ENCODE data around the gene ZNF408. TPM values are rescaled to one million over a fixed set of nuclear protein-coding genes. Genes with fewer than 3 reads are reported as not detected.
"Not testable (repeated sequence)": the region's sequence is repeated elsewhere in the genome, so short reads cannot be mapped to it uniquely, and the experiment has no call there.

Gene ZNF408
- total RNA-seq, 1 experiment from 2014 or later, result 7.4 TPM

DNA sequence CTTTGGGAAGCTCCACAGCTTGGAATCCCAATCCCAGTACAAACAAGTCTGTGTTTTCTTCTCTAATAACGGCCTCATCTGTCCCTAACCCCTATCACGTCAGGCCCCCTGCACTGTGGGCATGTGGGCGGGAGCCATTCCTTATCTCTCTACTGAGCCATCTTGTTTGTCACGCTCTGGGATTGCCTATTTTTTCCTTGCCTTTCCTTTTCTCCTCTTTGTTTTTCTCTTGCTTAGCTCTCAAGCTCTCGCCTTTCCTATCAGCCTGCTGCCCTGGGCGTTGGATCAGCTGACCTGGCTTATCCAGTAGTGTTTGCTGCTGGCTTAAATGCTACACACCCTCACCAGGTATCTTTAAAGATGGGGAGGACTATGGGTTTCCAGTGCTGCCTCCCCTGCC, 36.2 kb upstream of the ZNF408 start:
- no peaks in the 10 kb centered on the region for H3K9me3 ChIP-seq (ENCODE audit: low read length)
- peaks cover 16% of the 10 kb centered on the region; the same call in 1 of the 2 replicates for H3K36me3 ChIP-seq (ENCODE audit: insufficient read depth, low read length)
- peaks cover 15% of the 10 kb centered on the region; the same call in 1 of the 2 replicates for H3K4me1 ChIP-seq (ENCODE audit: low read length)
- no peak overlapping the region for H2AFZ ChIP-seq (ENCODE audit: low read length)
- no peak for DNase-seq
- H3K9ac ChIP-seq (ENCODE audit: low read length), result no peak overlapping the region
- no peaks in the 10 kb centered on the region for H3K79me2 ChIP-seq (ENCODE audit: low read length)
- no peaks in the 10 kb centered on the region for H3K9me2 ChIP-seq (replicated peaks; ENCODE audit: insufficient read depth, low read length)
- no peak overlapping the region for H3K4me2 ChIP-seq (ENCODE audit: low read depth, low read length, poor library complexity, severe bottlenecking)
- H3K27ac ChIP-seq (ENCODE audit: low read length), result no peak overlapping the region
- H3K27me3 ChIP-seq (ENCODE audit: low read length), result no peaks in the 10 kb centered on the region
- H3K4me3 ChIP-seq (ENCODE audit: low read length), result no peak overlapping the region
- H4K20me1 ChIP-seq (ENCODE audit: insufficient read depth, low read depth, low read length), result no peaks in the 10 kb centered on the region; the same call in 1 of the 2 replicates

- no peak overlapping the region for H3K4me3 ChIP-seq (ENCODE audit: low read length)
- H3K27me3 ChIP-seq (ENCODE audit: low read length), result no peaks in the 10 kb centered on the region
- H3K79me2 ChIP-seq (ENCODE audit: low read length), result no peaks in the 10 kb centered on the region
- peaks cover 15% of the 10 kb centered on the region; the same call in 1 of the 2 replicates for H3K4me1 ChIP-seq (ENCODE audit: low read length)
- H3K4me2 ChIP-seq (ENCODE audit: low read depth, low read length, poor library complexity, severe bottlenecking), result no peak overlapping the region
- no peaks in the 10 kb centered on the region; the same call in 1 of the 2 replicates for H4K20me1 ChIP-seq (ENCODE audit: insufficient read depth, low read depth, low read length)
- no peaks in the 10 kb centered on the region for H3K9me3 ChIP-seq (ENCODE audit: low read length)
- no peak overlapping the region for H2AFZ ChIP-seq (ENCODE audit: low read length)
- no peak overlapping the region for H3K27ac ChIP-seq (ENCODE audit: low read length)
- DNase-seq, result no peak
- H3K9me2 ChIP-seq (replicated peaks; ENCODE audit: insufficient read depth, low read length), result no peaks in the 10 kb centered on the region
- H3K9ac ChIP-seq (ENCODE audit: low read length), result no peak overlapping the region
- H3K36me3 ChIP-seq (ENCODE audit: insufficient read depth, low read length), result peaks cover 13% of the 10 kb centered on the region; the same call in 1 of the 2 replicates
Observed at GRCh38 chr11:46665356-46665755, 35.5 kb upstream of the ZNF408 start.

DNA sequence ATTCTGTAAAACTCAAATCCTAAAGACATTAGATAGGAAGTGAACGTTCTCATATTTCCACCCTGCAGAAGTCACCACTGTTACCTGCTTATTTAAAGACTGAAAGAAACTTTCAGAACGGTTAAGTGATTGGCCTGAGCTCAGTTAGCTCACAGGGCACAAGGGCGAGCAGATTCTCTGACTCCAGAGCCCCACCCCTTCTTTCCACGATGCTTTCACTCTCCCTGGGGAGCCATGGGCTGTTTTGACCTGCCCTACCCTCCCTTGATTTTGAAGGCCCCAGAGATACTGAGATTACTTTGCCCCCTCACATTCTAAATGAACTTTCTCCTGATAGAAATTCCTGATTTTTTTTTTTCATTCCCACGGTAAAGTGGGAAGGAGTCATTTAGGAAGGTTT, 34.3 kb upstream of the ZNF408 start:
- no peaks in the 10 kb centered on the region for H3K27me3 ChIP-seq (ENCODE audit: low read length)
- no peak for DNase-seq
- H3K79me2 ChIP-seq (ENCODE audit: low read length), result no peaks in the 10 kb centered on the region
- peaks cover 13% of the 10 kb centered on the region; the same call in 1 of the 2 replicates for H3K36me3 ChIP-seq (ENCODE audit: insufficient read depth, low read length)
- no peaks in the 10 kb centered on the region; the same call in 1 of the 2 replicates for H4K20me1 ChIP-seq (ENCODE audit: insufficient read depth, low read depth, low read length)
- H3K9ac ChIP-seq (ENCODE audit: low read length), result no peak overlapping the region
- no peak overlapping the region for H2AFZ ChIP-seq (ENCODE audit: low read length)
- no peaks in the 10 kb centered on the region for H3K9me3 ChIP-seq (ENCODE audit: low read length)
- no peak overlapping the region for H3K27ac ChIP-seq (ENCODE audit: low read length)
- H3K4me2 ChIP-seq (ENCODE audit: low read depth, low read length, poor library complexity, severe bottlenecking), result no peak overlapping the region
- no peaks in the 10 kb centered on the region for H3K9me2 ChIP-seq (replicated peaks; ENCODE audit: insufficient read depth, low read length)
- peaks cover 15% of the 10 kb centered on the region; the same call in 1 of the 2 replicates for H3K4me1 ChIP-seq (ENCODE audit: low read length)
- H3K4me3 ChIP-seq (ENCODE audit: low read length), result no peak overlapping the region

DNA sequence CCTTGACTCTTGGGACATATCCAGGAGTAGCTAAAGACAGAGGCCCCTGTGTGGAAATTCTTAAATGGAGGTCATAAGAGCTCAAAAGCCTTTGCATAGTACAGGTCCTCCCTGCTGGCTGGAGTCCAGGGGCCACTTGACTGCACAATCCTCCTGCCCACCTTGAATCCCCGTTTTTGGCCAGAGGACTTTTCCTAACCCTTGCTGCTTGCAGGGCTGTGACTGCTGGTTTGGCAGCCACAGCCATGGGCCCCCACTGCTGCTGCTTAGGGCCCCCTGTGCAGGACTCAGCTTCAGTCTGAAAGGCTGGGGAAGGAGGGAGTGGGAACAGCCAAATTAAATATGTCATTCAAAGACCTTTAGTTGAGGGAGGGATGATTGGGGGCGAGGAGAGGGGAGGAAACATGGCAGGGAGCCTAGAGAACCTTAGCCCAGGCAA, 33.8 kb upstream of the ZNF408 start:
- no peaks in the 10 kb centered on the region for H3K27me3 ChIP-seq (ENCODE audit: low read length)
- no peaks in the 10 kb centered on the region for H3K79me2 ChIP-seq (ENCODE audit: low read length)
- no peaks in the 10 kb centered on the region for H3K9me2 ChIP-seq (replicated peaks; ENCODE audit: insufficient read depth, low read length)
- H3K9me3 ChIP-seq (ENCODE audit: low read length), result no peaks in the 10 kb centered on the region
- H3K36me3 ChIP-seq (ENCODE audit: insufficient read depth, low read length), result peaks cover 12% of the 10 kb centered on the region; the same call in 1 of the 2 replicates
- DNase-seq, result no peak
- no peak overlapping the region for H2AFZ ChIP-seq (ENCODE audit: low read length)
- peaks cover 15% of the 10 kb centered on the region; the same call in 1 of the 2 replicates for H3K4me1 ChIP-seq (ENCODE audit: low read length)
- H3K9ac ChIP-seq (ENCODE audit: low read length), result no peak overlapping the region
- no peak overlapping the region for H3K4me2 ChIP-seq (ENCODE audit: low read depth, low read length, poor library complexity, severe bottlenecking)
- H4K20me1 ChIP-seq (ENCODE audit: insufficient read depth, low read depth, low read length), result no peaks in the 10 kb centered on the region; the same call in 1 of the 2 replicates
- H3K4me3 ChIP-seq (ENCODE audit: low read length), result no peak overlapping the region
- no peak overlapping the region for H3K27ac ChIP-seq (ENCODE audit: low read length)

- Histone ChIP-seq H3K27ac (ENCODE audit: low read length) (no peak overlapping the region), H3K9ac (ENCODE audit: low read length) (no peak overlapping the region), H3K4me1 (ENCODE audit: low read length) (peaks cover 15% of the 10 kb centered on the region; the same call in 1 of the 2 replicates), H3K4me2 (ENCODE audit: low read depth, low read length, poor library complexity, severe bottlenecking) (no peak overlapping the region), H4K20me1 (ENCODE audit: insufficient read depth, low read depth, low read length) (no peaks in the 10 kb centered on the region; the same call in 1 of the 2 replicates), H3K79me2 (ENCODE audit: low read length) (no peaks in the 10 kb centered on the region), H3K36me3 (ENCODE audit: insufficient read depth, low read length) (peaks cover 9% of the 10 kb centered on the region; the same call in 1 of the 2 replicates), H3K9me2 (replicated peaks; ENCODE audit: insufficient read depth, low read length) (no peaks in the 10 kb centered on the region), H3K9me3 (ENCODE audit: low read length) (no peaks in the 10 kb centered on the region), H2AFZ (ENCODE audit: low read length) (no peak overlapping the region), H3K4me3 (ENCODE audit: low read length) (no peak overlapping the region), H3K27me3 (ENCODE audit: low read length) (no peaks in the 10 kb centered on the region)
- no peak for DNase-seq
Observed at GRCh38 chr11:46668480-46669085, 32.2 kb upstream of the ZNF408 start.

DNA sequence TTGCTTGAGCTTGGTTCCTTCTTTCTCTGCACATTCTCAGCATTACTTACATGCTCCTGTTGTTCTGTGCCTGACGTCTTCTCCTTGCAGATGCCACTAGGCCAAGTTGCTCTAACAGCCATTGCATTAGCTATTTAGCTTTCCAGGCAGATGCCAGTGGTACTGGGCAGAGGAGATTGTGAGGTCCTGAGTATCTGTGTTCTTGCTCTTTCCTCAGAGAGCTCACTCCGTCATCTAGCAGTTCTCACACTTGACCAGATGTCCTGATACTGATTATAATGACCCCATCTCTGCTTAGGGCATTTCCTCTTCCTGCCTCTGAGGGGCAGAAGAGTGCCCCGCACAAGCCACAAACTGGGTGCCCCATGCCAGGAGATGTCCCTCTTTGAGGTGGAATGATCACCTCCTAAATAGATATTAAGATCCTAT, 31.1 kb upstream of the ZNF408 start:
- Histone ChIP-seq H2AFZ (ENCODE audit: low read length) (no peak overlapping the region), H4K20me1 (ENCODE audit: insufficient read depth, low read depth, low read length) (no peaks in the 10 kb centered on the region; the same call in 1 of the 2 replicates), H3K9ac (ENCODE audit: low read length) (no peak overlapping the region), H3K9me2 (replicated peaks; ENCODE audit: insufficient read depth, low read length) (no peaks in the 10 kb centered on the region), H3K4me3 (ENCODE audit: low read length) (no peak overlapping the region), H3K4me2 (ENCODE audit: low read depth, low read length, poor library complexity, severe bottlenecking) (no peak overlapping the region), H3K27me3 (ENCODE audit: low read length) (no peaks in the 10 kb centered on the region), H3K4me1 (ENCODE audit: low read length) (peaks cover 20% of the 10 kb centered on the region), H3K79me2 (ENCODE audit: low read length) (no peaks in the 10 kb centered on the region), H3K36me3 (ENCODE audit: insufficient read depth, low read length) (peaks cover 9% of the 10 kb centered on the region; the same call in 1 of the 2 replicates), H3K9me3 (ENCODE audit: low read length) (no peaks in the 10 kb centered on the region), H3K27ac (ENCODE audit: low read length) (no peak overlapping the region)
- DNase-seq, result peak; percentile 67

GRCh38 chr11:46670521-46670920, 30.3 kb upstream of the ZNF408 start:
- not testable (repeated sequence) for H3K9me3 ChIP-seq (ENCODE audit: low read length); H4K20me1 ChIP-seq (ENCODE audit: insufficient read depth, low read depth, low read length); H3K36me3 ChIP-seq (ENCODE audit: insufficient read depth, low read length); H3K27ac ChIP-seq (ENCODE audit: low read length); H3K9me2 ChIP-seq (replicated peaks; ENCODE audit: insufficient read depth, low read length); H2AFZ ChIP-seq (ENCODE audit: low read length); DNase-seq; H3K9ac ChIP-seq (ENCODE audit: low read length); H3K4me2 ChIP-seq (ENCODE audit: low read depth, low read length, poor library complexity, severe bottlenecking); H3K79me2 ChIP-seq (ENCODE audit: low read length); H3K27me3 ChIP-seq (ENCODE audit: low read length); H3K4me3 ChIP-seq (ENCODE audit: low read length)
- peaks cover 23% of the 10 kb centered on the region for H3K4me1 ChIP-seq (ENCODE audit: low read length)

GRCh38 chr11:46671958-46672315, 28.9 kb upstream of the ZNF408 start:
- Histone ChIP-seq H3K9me2 (replicated peaks; ENCODE audit: insufficient read depth, low read length) (no peaks in the 10 kb centered on the region), H2AFZ (ENCODE audit: low read length) (no peak overlapping the region), H3K4me3 (ENCODE audit: low read length) (no peak overlapping the region), H3K79me2 (ENCODE audit: low read length) (no peaks in the 10 kb centered on the region), H3K9me3 (ENCODE audit: low read length) (no peaks in the 10 kb centered on the region), H3K36me3 (ENCODE audit: insufficient read depth, low read length) (peaks cover 2% of the 10 kb centered on the region; the same call in 1 of the 2 replicates), H3K4me2 (ENCODE audit: low read depth, low read length, poor library complexity, severe bottlenecking) (no peak overlapping the region), H3K4me1 (ENCODE audit: low read length) (peaks cover 16% of the 10 kb centered on the region), H3K27me3 (ENCODE audit: low read length) (no peaks in the 10 kb centered on the region), H4K20me1 (ENCODE audit: insufficient read depth, low read depth, low read length) (no peaks in the 10 kb centered on the region; the same call in 1 of the 2 replicates), H3K9ac (ENCODE audit: low read length) (no peak overlapping the region), H3K27ac (ENCODE audit: low read length) (no peak overlapping the region)
- no peak for DNase-seq
